Ishikawa (cell line): ENCODE data around the gene CEMIP2.
A peak's percentile ranks its signal among the peaks of the same experiment; 100 is the strongest.

Source experiments
- CEBPB ChIP-seq: IDR thresholded peaks from 2 replicates; pipeline ENCODE4 v1.6.1; 2012
- CREB1 ChIP-seq: IDR thresholded peaks from 2 replicates; pipeline ENCODE4 v1.6.1; 2012; ENCODE audit warnings: low read depth
- EGR1 ChIP-seq: IDR thresholded peaks from 2 replicates; pipeline ENCODE4 v1.6.1; 2012
- EP300 ChIP-seq: IDR thresholded peaks from 2 replicates; pipeline ENCODE4 v1.6.1; 2012; ENCODE audit warnings: borderline replicate concordance
- FOXM1 ChIP-seq: IDR thresholded peaks from 2 replicates; pipeline ENCODE4 v1.6.1; 2012; ENCODE audit warnings: low read depth, borderline replicate concordance
- NFIC ChIP-seq: IDR thresholded peaks from 2 replicates; pipeline ENCODE4 v1.6.1; 2012
- RAD21 ChIP-seq: IDR thresholded peaks from 2 replicates; pipeline ENCODE4 v1.6.1; 2012; ENCODE audit warnings: low read depth
- TAF1 ChIP-seq: IDR thresholded peaks from 2 replicates; pipeline ENCODE4 v1.6.1; 2012; ENCODE audit warnings: low read depth, mild to moderate bottlenecking
- TCF12 ChIP-seq: IDR thresholded peaks from 2 replicates; pipeline ENCODE4 v1.6.1; 2012; ENCODE audit warnings: low read depth
- TEAD4 ChIP-seq: IDR thresholded peaks from 2 replicates; pipeline ENCODE4 v1.6.1; 2012
- YY1 ChIP-seq: IDR thresholded peaks from 2 replicates; pipeline ENCODE4 v1.6.1; 2012; ENCODE audit warnings: low read depth
- ZBTB7A ChIP-seq: IDR thresholded peaks from 2 replicates; pipeline ENCODE4 v1.6.1; 2012; ENCODE audit warnings: low read depth
- TF ChIP-seq, protein P1 (sequence below): IDR thresholded peaks from 2 replicates; pipeline ENCODE4 v1.6.1; 2012; ENCODE audit warnings: low read depth, mild to moderate bottlenecking
- TF ChIP-seq, protein P2 (sequence below): IDR thresholded peaks from 2 replicates; pipeline ENCODE4 v1.6.1; 2012
- TF ChIP-seq, protein P3 (sequence below): IDR thresholded peaks from 2 replicates; pipeline ENCODE4 v1.6.1; 2012

CEMIP2 gene

DNA sequence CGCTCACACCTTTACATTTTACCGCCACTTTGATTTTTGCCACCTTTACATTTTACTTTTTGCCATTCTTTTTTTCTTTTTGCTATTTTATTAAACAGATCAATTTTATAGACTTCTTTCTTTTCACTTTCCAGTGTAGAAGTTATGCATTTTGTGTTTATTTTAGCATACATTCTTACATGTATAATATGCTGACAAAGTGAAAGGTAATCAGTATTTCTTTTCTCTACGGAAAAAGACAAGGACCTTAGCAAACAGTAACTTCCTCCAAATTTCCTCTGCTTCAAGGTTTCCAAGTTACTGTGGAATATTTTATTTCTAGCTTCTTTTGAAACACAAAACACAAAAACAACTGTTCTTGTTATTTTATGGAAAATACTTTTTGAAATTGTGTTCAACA is 97.0 kb downstream of the CEMIP2 start:
- TF ChIP-seq TEAD4 (no peak), RAD21 (no peak), NFIC (no peak), CREB1 (no peak), FOXM1 (no peak), YY1 (no peak), ZBTB7A (no peak), TAF1 (no peak), CEBPB (no peak), EP300 (no peak), TCF12 (no peak), EGR1 (no peak)
- TF ChIP-seq, protein P1, sequence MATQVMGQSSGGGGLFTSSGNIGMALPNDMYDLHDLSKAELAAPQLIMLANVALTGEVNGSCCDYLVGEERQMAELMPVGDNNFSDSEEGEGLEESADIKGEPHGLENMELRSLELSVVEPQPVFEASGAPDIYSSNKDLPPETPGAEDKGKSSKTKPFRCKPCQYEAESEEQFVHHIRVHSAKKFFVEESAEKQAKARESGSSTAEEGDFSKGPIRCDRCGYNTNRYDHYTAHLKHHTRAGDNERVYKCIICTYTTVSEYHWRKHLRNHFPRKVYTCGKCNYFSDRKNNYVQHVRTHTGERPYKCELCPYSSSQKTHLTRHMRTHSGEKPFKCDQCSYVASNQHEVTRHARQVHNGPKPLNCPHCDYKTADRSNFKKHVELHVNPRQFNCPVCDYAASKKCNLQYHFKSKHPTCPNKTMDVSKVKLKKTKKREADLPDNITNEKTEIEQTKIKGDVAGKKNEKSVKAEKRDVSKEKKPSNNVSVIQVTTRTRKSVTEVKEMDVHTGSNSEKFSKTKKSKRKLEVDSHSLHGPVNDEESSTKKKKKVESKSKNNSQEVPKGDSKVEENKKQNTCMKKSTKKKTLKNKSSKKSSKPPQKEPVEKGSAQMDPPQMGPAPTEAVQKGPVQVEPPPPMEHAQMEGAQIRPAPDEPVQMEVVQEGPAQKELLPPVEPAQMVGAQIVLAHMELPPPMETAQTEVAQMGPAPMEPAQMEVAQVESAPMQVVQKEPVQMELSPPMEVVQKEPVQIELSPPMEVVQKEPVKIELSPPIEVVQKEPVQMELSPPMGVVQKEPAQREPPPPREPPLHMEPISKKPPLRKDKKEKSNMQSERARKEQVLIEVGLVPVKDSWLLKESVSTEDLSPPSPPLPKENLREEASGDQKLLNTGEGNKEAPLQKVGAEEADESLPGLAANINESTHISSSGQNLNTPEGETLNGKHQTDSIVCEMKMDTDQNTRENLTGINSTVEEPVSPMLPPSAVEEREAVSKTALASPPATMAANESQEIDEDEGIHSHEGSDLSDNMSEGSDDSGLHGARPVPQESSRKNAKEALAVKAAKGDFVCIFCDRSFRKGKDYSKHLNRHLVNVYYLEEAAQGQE, result no peak
- TF ChIP-seq, protein P2, sequence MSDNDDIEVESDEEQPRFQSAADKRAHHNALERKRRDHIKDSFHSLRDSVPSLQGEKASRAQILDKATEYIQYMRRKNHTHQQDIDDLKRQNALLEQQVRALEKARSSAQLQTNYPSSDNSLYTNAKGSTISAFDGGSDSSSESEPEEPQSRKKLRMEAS, result no peak
- TF ChIP-seq, protein P3, sequence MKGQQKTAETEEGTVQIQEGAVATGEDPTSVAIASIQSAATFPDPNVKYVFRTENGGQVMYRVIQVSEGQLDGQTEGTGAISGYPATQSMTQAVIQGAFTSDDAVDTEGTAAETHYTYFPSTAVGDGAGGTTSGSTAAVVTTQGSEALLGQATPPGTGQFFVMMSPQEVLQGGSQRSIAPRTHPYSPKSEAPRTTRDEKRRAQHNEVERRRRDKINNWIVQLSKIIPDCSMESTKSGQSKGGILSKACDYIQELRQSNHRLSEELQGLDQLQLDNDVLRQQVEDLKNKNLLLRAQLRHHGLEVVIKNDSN, result no peak

DNA sequence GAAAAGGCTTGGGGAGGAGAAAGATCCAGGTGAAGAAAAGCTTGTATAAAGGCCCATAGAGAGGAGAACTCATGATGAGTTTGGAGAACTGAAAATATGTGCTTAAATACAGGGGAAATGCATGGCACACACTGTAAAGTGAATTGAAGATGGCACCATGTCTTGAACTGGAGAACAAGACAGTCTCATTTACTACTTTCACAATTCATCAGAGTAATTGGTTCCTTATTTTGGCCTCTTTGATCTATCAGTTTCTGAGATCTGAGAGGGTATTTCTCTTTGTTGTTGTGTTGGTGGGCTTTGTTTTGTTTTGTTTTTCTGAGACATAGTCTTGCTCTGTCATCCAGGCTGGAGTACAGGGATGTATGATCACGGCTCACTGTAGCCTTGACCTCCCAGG is 98.2 kb downstream of the CEMIP2 start:
- TF ChIP-seq ZBTB7A (no peak), RAD21 (no peak), EP300 (no peak), YY1 (no peak), TEAD4 (no peak), NFIC (no peak), CEBPB (no peak), TCF12 (no peak), EGR1 (no peak), CREB1 (no peak), FOXM1 (no peak), TAF1 (no peak)
- TF ChIP-seq, protein P1, result no peak
- TF ChIP-seq, protein P3, result no peak
- TF ChIP-seq, protein P2, result no peak

DNA sequence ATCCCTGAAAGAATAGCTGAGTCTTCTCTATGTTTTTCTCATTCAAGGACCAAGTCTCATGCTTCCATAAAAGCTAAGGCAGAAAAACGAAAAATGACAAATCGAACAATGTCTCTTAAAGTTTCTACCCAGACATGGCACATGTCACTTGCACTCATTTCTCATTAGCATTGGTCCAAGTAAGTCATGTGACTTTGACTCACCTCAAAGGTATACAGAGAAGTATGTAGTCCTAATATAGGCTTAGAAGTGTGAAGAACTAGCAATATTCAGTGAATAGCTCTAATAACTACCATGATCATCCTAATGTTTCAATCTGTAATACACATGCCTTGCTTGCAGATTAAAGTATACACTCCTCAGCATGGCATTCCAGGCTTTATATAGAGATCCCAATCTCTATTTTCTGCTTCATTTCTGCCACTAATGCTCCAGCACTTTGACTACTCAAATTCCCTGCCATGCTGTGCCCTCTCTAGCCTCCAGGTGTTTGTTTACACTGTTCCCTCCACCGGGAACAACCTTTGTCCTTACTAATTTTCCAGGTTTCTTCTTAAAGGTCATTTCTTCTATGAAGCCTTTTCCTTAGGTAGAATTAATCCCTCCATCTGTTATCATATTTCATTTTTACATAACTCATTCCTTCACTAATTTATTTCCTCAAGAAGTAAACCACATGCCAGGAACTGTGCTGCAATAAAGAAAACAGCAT is 98.9 kb downstream of the CEMIP2 start:
- TF ChIP-seq CEBPB, result no peak
- no peak for TF ChIP-seq NFIC
- TF ChIP-seq ZBTB7A, result no peak
- TF ChIP-seq, protein P3, result peak; percentile 61
- TF ChIP-seq TCF12, result no peak
- no peak for TF ChIP-seq RAD21
- TF ChIP-seq EGR1, result no peak
- TF ChIP-seq EP300, result no peak

DNA sequence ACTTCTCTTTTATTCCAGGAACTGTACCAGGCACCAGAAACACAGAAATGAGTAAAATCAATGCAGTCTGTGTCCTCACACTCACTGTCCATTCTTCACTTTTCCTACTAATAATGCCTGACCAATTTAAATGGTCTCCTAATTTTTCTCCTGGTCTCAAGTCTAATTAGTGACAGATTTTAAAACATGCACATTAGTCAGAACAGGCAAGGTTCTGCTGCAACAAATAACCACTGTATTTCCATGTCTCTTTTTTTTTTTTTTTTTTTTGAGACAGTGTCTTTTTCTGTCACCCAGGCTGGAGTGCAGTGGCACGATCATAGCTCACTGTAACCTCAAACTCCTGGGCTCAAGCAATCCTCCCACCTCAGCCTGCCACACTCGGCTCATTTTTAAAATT is 99.6 kb downstream of the CEMIP2 start:
- TF ChIP-seq RAD21 (no peak), TAF1 (no peak), EGR1 (no peak)
- TF ChIP-seq, protein P1, result no peak
- TF ChIP-seq, protein P3, result no peak
